Suppressor macrophage treated with lipopolysaccharide for 1 hour (primary cell): ENCODE data around the gene SSR1.

ENCODE experiments used
- DNase-seq, 3 donors: peaks; one replicate each; pipeline ENCODE4 v3.0.0-alpha.2; 2020 to 2022

Gene SSR1

DNA sequence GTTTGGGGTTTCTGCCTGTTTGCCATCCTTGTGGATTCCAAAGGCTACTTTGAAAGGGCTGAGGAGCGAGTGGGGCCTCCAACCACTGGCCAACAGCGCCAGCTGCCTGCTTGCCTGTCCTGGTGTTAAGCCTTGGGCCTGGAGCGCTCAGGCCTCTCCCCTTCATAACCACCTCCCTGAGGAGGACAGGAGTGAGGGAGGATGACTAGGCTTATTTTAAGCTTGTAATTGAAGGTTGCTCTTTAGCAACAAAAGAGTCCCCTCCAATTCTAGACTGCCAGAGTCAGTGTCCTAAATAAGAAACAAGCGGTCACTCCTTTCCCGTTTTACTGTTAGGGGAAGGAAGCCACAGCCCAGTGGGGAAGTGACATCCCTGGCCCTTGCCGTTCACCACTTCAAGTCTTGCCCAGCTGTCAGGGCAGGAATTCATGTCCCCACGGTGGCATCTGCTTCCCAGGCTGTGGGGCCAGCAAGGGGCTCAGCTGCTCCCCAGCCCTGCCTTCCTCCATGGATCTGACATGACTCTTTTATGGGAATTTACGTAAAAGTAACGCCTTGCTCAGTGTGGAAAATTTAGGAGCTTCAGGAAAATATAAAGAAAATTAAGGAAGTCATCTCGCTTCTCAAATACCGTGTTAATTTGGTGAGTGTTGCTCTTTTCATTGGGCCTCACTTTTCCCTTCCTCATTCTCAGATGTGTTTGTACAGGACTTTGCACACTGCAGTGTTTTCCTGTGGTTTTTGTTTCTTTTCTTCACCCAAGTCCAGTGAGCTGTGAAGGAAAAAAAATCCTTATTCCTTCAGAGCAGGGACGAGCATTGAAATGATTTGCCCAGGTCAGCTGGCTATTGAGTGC, 57.8 kb downstream of the SSR1 start:
- DNase-seq: peak; percentile 77 to 91 (median 82)

DNA sequence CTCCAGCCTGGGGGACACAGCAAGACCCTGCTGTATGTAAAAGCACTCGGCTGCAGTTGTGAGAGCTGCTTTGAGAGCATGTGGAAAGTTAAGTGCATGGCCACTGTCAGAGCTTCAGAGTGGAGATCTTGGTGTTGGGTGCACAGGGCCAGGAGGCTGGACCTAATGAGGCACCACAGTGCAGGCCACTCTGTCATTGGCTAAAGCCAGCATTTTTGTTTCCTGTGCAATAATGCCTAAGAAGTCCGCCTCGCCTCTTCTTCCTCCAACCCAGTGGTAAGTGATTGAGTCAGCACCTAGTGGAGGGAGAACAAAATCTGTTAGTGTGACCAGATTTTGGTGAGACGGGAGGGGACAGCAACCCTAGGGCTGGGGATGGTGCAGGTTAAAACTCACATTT, 60.6 kb downstream of the SSR1 start:
- DNase-seq: peak; percentile 68 to 80 (median 69)

GRCh38 chr6:7251646-7252260, 61.2 kb downstream of the SSR1 start:
- no peak for DNase-seq

DNA sequence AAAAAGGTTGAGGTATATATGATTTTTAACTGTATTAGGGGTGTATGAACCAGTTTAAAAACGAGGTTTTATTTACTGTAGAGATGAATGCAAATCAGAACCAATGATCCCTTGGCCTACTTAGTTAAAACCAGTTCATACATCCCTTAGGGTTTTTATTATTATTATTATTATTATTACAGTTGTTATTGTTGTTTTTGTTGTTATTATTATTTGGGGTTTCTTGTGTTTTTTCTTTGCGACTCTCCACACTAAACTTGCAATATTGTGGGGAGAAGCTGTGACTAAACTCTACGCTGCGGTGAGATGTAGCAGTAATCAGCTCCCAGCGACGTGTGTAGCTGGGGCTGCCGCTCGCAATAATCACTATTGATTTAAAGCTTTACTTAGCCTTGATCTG, 62.2 kb downstream of the SSR1 start:
- DNase-seq: no peak

DNA sequence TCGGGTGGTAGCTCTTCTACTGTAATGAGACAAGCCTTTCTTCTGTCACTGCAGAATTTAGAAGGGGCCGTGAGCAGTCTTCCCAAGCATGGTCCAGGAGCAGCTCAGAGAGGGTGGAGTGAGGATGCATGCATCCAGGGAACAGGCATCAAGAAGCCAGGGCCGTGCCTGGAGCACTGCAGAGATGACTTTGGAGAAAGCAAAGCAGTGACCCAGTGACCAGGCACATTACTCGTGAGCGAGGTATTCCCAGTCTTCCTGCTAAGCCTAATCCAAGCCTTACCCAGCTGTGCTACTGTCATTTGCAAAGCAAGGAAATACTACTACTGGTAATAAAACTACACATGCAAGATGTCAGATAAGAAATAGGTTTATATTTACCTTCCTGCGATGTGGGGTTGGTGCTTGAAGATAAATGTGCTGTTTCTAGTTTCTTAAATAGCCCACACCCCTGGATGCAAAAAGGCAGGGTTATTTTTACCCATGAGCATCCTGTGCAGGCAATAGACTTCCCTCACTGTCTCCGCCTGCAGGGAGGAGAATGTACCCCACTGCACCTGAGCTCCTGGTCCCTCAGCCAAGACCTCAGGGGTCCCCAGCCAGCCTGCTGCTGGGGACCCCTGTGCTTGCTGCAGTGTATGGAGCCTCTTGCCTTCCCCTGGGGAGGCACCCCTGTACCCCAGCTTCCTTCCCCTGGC, 62.9 kb downstream of the SSR1 start:
- DNase-seq: no peak

GRCh38 chr6:7249391-7249790, 63.6 kb downstream of the SSR1 start:
- DNase-seq: no peak

GRCh38 chr6:7247828-7248227, 65.2 kb downstream of the SSR1 start:
- no peak for DNase-seq

DNA sequence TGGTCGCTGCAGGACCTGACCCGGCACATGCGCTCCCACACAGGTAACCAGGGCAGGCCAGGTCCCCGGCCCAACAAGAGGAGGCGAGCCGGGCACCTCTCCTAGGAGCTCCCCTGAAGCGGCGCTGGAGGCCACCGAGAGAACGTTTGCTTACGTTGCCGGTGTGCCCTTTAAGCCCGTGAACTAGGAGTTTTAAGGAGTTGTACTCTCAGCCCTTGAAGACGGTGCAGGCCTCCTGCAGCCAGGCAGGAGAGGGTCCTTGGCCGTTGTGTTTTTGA, 65.9 kb downstream of the SSR1 start:
- DNase-seq: no peak

- no peak for DNase-seq
Observed at GRCh38 chr6:7246401-7247178, 66.4 kb downstream of the SSR1 start.

- no peak for DNase-seq
Observed at GRCh38 chr6:7245668-7246393, 67.2 kb downstream of the SSR1 start.

DNA sequence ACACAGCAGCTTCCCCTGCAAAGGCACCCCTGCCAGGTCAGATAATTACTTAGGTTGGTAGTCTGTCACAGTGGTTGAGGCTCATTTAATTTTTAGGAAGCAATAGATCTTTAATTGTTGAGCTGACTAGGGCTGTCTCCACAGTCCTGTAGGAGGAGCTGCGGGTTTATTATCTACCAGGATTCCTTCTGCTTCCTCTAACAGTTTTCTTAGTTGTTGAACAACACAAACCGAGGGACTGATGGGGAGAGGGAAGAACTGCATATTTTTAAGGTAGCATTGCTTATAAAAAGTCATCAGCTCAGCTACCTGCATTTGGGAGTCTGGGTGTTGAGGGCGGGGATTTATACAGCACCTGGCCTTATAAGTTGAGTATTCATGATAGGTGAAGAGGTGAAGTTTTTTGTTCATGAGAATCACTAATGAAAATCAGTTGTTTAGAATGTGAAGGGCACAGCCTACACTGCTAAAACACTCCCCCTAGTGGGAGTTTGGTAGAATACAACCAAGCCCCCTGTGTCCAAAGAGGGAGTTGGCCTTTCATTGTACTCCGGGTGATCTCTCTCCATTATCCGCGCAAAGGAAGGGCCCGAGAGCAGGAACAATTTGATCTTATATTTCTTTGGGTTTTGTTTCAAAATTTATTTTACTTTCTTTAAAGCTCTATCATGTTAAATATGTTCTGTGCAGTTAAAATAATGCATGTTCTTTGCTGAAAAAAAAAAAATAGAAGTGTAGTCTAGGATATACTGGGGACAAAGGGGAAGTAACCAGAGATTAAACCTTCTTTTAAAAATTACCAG, 69.6 kb downstream of the SSR1 start:
- DNase-seq: peak; percentile 80 to 87 (median 84)

GRCh38 chr6:7242835-7243178, 70.2 kb downstream of the SSR1 start:
- no peak for DNase-seq

- DNase-seq: no peak
Observed at GRCh38 chr6:7241709-7242645, 71.0 kb downstream of the SSR1 start.

- DNase-seq: no peak
Observed at GRCh38 chr6:7241160-7241559, 71.8 kb downstream of the SSR1 start.

- DNase-seq: no peak
Observed at GRCh38 chr6:7240351-7240750, 72.6 kb downstream of the SSR1 start.

DNA sequence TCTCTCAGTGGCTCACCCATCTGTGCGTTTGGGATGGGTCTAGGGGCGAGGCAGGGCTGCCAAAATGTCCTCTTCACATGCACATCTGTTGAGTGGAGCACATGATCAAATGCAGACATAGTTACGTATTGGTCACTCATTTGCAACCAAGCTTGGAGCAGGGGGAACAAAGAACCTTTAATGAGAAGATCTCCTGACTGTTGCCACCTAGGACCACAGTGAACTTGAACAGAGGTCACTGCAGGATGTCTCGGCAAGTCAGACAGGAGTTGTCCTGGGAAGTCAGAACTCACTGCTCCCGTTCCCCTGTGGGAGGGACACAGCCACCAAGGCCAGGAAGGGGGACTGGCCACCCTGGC, 73.4 kb downstream of the SSR1 start:
- no peak for DNase-seq

- DNase-seq: peak; percentile 78 to 90 (median 80)
Observed at GRCh38 chr6:7238900-7239589, 74.0 kb downstream of the SSR1 start.

DNA sequence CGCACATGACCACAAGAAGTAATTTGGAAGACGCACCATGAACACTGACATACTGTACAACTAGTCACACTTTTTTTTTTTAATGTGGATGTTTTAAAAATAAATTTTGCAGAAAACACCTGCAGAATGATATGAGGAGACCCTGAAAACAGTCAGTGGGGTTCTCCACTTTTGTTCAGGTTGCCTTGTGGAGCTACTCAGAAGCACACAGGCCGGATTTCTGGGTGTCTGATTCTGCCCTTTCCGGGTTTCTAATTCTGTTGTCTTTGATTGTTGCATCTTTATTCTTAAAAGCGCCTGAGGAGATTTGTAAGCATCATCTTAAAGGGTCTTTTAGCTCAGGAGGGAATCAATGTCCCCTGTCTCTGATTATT, 74.5 kb downstream of the SSR1 start:
- DNase-seq: no peak

DNA sequence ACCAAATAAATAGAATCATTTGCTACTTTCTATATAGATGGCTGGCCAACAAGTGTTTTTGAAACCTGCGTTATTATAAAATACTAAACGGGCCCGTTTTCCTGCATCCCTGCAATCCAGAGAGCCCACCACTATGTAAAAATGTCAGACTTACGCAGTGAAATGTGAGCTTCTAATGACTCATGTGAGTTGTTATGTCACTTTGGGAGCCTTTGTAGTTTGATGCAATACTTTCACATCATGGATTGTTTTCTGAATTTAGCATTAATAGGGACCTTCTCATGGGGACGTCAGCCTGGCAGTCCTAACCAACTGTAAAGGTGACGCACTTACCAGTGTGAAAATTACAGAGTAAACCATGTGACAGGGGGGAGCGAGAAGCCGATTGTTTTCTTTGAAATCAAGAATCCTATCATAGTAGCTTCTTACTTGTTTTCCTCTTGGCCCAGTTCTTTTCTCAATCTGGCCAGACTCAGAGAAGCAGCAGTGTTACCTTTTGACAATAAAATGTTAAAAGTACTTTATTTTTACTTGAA, 75.3 kb downstream of the SSR1 start:
- DNase-seq: peak in 1 of 3 donors; percentile 29
